Measurements from ENCODE around the gene PPIL6.

PPIL6 gene

DNA sequence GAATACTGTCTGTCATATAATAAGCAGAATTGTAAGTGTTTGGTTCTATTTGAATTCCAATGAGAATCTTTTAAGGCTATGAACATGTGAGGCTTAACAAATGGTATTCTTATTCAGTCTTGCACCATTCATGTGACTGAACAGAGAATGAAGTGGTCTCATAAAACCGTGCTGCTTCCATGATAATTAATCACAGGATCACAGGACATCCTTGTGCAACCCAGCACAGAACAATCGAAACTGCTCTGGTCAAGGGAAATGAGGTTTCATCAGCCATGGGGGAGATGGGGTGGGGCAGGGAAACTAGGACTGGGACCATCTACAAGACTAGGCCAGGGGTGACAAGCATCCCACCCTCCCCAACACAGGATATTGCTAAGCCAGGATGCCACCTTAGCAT, 6.0 kb downstream of the PPIL6 start:
- H3K36me3 ChIP-seq (ENCODE audit: insufficient read depth, low read length): no peaks in the 10 kb centered on the region
- H3K27ac ChIP-seq (ENCODE audit: low read depth, low read length): no peak overlapping the region
- H3K4me1 ChIP-seq (ENCODE audit: control insufficient read depth, insufficient read depth, low read length, unreplicated experiment): no peaks in the 10 kb centered on the region
- no peak overlapping the region for H2AFZ ChIP-seq (ENCODE audit: low read length, unreplicated experiment)
- H3K79me2 ChIP-seq (ENCODE audit: control insufficient read depth, insufficient read depth, low read length, unreplicated experiment): no peaks in the 10 kb centered on the region
- H3K27me3 ChIP-seq (ENCODE audit: insufficient read depth, low read length): no peaks in the 10 kb centered on the region
- no peak overlapping the region for H3K4me3 ChIP-seq (ENCODE audit: low read depth, low read length)

DNA sequence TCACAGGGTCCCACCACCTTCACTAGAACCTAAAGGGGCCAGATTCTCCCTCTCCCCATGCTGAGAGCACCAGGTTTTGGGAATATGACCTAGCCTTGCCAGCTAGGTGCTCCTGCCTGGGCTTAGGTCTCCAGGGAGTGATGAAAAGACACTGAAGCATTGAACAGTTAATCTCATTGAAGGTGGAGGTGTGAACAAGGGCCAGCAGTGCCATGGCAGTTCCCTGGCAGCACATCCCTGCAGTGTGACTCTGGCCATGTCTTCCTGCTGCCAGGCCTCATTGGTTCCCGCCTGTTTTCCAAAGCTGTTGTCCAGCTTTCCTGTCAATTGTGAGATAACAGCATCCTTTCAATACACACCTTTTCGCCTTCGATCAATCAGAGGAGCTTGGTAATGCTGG, 10.9 kb downstream of the PPIL6 start:
- Histone ChIP-seq H3K4me3 (ENCODE audit: low read depth, low read length) (no peak overlapping the region), H3K27me3 (ENCODE audit: insufficient read depth, low read length) (no peaks in the 10 kb centered on the region), H3K79me2 (ENCODE audit: control insufficient read depth, insufficient read depth, low read length, unreplicated experiment) (no peaks in the 10 kb centered on the region), H3K36me3 (ENCODE audit: insufficient read depth, low read length) (no peaks in the 10 kb centered on the region), H3K4me1 (ENCODE audit: control insufficient read depth, insufficient read depth, low read length, unreplicated experiment) (peaks cover 6% of the 10 kb centered on the region), H3K27ac (ENCODE audit: low read depth, low read length) (no peak overlapping the region), H2AFZ (ENCODE audit: low read length, unreplicated experiment) (no peak overlapping the region)

DNA sequence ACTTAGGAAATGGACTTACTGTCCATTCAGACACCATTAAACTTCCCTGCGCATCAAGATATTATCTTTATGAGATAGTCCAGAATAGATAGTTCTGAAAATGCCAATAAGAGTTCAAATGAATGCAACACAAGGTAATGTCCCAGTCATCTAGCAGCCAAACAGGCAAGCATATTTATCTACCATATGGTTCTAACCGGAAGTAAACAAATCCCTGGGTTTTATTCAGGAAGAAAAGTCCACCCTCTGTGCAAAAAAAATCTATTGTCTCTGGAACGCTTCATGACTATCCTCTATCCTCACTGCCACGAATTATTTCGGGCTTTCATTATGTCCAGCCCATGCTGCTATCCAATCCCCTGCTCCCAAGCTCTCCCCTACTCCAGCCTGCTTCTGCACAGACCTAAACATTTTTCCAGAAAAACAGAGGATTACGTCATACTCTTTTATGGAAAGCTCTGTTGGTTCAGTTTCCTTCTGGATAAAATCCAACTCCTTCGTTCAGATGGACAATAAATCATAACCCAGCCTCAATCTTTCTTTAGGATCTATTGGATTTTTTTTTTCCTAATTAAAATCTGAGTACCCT, 11.4 kb downstream of the PPIL6 start:
- Histone ChIP-seq H3K36me3 (ENCODE audit: insufficient read depth, low read length) (no peaks in the 10 kb centered on the region), H3K27me3 (ENCODE audit: insufficient read depth, low read length) (no peaks in the 10 kb centered on the region), H3K4me3 (ENCODE audit: low read depth, low read length) (no peak overlapping the region), H3K27ac (ENCODE audit: low read depth, low read length) (no peak overlapping the region), H3K4me1 (ENCODE audit: control insufficient read depth, insufficient read depth, low read length, unreplicated experiment) (peaks cover 11% of the 10 kb centered on the region), H2AFZ (ENCODE audit: low read length, unreplicated experiment) (no peak overlapping the region), H3K79me2 (ENCODE audit: control insufficient read depth, insufficient read depth, low read length, unreplicated experiment) (no peaks in the 10 kb centered on the region)

DNA sequence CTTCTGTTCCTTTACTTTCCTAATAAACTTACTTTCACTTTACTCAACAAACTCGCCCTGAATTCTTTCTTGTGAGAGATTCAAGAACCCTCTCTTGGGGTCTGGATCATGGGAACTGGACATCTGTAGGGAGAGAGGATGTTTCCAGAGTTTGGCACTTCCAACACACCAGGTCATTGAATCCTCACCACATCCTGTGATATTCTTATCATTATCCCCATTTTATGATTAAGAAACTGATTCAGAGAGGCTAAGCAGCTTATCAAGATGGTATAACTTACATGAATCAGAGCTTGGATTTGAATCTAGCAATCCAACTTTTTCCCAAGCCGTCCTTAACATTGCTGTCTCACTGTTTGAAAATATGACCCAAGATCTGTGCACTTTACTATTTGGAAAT, 15.5 kb downstream of the PPIL6 start:
- H2AFZ ChIP-seq (ENCODE audit: low read length, unreplicated experiment): peak overlapping the region; percentile 87
- peak overlapping the region; percentile 64; the same call in 1 of the 2 replicates for H3K4me3 ChIP-seq (ENCODE audit: low read depth, low read length)
- H3K27me3 ChIP-seq (ENCODE audit: insufficient read depth, low read length): no peaks in the 10 kb centered on the region
- H3K4me1 ChIP-seq (ENCODE audit: control insufficient read depth, insufficient read depth, low read length, unreplicated experiment): peaks cover 11% of the 10 kb centered on the region
- no peaks in the 10 kb centered on the region for H3K36me3 ChIP-seq (ENCODE audit: insufficient read depth, low read length)
- no peaks in the 10 kb centered on the region for H3K79me2 ChIP-seq (ENCODE audit: control insufficient read depth, insufficient read depth, low read length, unreplicated experiment)
- peak overlapping the region; percentile 14; the same call in 1 of the 2 replicates for H3K27ac ChIP-seq (ENCODE audit: low read depth, low read length)

DNA sequence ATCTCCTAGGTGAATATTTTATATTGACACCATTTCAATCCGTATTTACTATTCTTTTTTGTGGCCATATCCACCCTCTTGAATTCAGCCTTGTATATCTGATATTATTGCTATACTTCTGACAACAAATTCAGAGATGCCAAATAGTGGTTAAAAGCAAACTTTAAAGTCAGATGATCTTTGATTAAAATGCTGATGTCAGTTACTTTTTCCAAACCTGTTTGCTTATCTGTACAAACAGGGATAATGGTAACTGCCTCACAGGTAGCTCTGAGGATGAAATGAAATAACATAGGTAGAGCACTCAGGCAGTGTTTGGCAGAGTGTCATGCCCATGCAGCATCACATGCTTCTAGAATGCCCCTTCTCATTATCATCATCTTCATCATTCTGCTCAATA, 19.2 kb downstream of the PPIL6 start:
- no peak overlapping the region for H3K4me3 ChIP-seq (ENCODE audit: low read depth, low read length)
- H3K27me3 ChIP-seq (ENCODE audit: insufficient read depth, low read length): no peaks in the 10 kb centered on the region
- H3K4me1 ChIP-seq (ENCODE audit: control insufficient read depth, insufficient read depth, low read length, unreplicated experiment): peaks cover 11% of the 10 kb centered on the region
- no peak overlapping the region for H3K27ac ChIP-seq (ENCODE audit: low read depth, low read length)
- H2AFZ ChIP-seq (ENCODE audit: low read length, unreplicated experiment): no peak overlapping the region
- H3K36me3 ChIP-seq (ENCODE audit: insufficient read depth, low read length): no peaks in the 10 kb centered on the region
- no peaks in the 10 kb centered on the region for H3K79me2 ChIP-seq (ENCODE audit: control insufficient read depth, insufficient read depth, low read length, unreplicated experiment)

DNA sequence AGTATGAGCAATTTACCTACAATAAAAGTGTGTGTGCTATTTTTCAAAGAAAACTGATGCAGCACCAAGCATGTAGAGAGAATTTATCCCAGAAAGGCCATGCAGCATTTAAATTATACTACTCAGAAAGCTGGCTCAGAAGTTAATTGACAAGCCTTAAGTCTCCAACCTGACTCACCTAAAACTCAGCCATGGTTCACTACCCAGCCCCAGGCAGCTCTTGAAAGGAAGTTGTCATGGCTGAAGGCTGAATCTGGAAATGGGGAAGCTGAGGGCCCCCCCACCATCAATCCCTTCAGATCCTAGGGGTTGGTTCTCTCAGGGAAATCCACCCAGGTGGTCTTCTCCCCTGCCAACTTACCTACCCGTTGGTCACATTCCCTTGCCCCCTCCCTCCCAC, 19.7 kb downstream of the PPIL6 start:
- no peaks in the 10 kb centered on the region for H3K36me3 ChIP-seq (ENCODE audit: insufficient read depth, low read length)
- no peak overlapping the region for H2AFZ ChIP-seq (ENCODE audit: low read length, unreplicated experiment)
- H3K4me3 ChIP-seq (ENCODE audit: low read depth, low read length): no peak overlapping the region
- no peaks in the 10 kb centered on the region for H3K27me3 ChIP-seq (ENCODE audit: insufficient read depth, low read length)
- no peak overlapping the region for H3K27ac ChIP-seq (ENCODE audit: low read depth, low read length)
- no peaks in the 10 kb centered on the region for H3K79me2 ChIP-seq (ENCODE audit: control insufficient read depth, insufficient read depth, low read length, unreplicated experiment)
- peaks cover 11% of the 10 kb centered on the region for H3K4me1 ChIP-seq (ENCODE audit: control insufficient read depth, insufficient read depth, low read length, unreplicated experiment)

DNA sequence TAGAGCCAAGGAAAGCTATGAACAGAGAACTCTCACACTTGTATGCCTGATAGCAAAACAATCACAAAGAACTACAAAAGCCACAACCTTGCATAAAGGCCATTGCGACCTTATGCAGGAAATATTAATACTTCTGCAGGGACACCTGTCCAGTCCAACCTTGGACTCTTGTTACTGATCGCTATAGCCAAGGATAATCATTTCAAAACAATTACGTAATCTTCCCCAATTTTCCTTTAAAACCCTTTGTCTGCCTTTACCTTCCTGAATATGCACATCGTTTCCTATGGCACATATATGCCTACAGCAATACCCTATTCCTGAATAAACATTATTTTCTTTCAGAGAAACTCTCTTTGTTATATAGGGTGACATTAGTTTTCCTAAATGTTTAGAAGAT, 22.8 kb downstream of the PPIL6 start:
- H3K4me1 ChIP-seq (ENCODE audit: control insufficient read depth, insufficient read depth, low read length, unreplicated experiment): no peaks in the 10 kb centered on the region
- H3K27me3 ChIP-seq (ENCODE audit: insufficient read depth, low read length): no peaks in the 10 kb centered on the region
- H3K27ac ChIP-seq (ENCODE audit: low read depth, low read length): no peak overlapping the region
- H2AFZ ChIP-seq (ENCODE audit: low read length, unreplicated experiment): no peak overlapping the region
- no peak overlapping the region for H3K4me3 ChIP-seq (ENCODE audit: low read depth, low read length)
- H3K79me2 ChIP-seq (ENCODE audit: control insufficient read depth, insufficient read depth, low read length, unreplicated experiment): no peaks in the 10 kb centered on the region
- no peaks in the 10 kb centered on the region for H3K36me3 ChIP-seq (ENCODE audit: insufficient read depth, low read length)

DNA sequence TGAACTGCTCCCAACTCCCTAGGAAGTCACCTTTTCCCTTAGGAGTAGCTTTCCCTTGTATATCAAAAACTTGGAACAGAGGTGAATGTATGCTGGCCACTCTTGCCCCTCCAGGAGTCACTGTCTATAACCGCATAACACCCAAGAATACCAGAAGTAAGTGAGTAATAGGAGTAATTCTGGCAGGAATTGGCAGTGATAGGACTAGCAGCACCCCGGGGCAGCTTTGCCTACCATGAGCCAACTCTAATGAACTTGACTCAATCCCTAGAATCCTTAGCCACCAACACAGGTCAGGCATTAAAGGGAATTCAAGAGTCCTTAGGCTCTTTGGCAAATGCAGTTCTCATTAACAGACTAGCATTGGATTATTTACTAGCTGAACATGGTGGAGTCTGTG, 29.4 kb downstream of the PPIL6 start:
- H3K79me2 ChIP-seq (ENCODE audit: control insufficient read depth, insufficient read depth, low read length, unreplicated experiment): no peaks in the 10 kb centered on the region
- H3K4me1 ChIP-seq (ENCODE audit: control insufficient read depth, insufficient read depth, low read length, unreplicated experiment): no peaks in the 10 kb centered on the region
- no peak overlapping the region for H3K27ac ChIP-seq (ENCODE audit: low read depth, low read length)
- no peak overlapping the region for H3K4me3 ChIP-seq (ENCODE audit: low read depth, low read length)
- no peaks in the 10 kb centered on the region for H3K36me3 ChIP-seq (ENCODE audit: insufficient read depth, low read length)
- no peak overlapping the region for H2AFZ ChIP-seq (ENCODE audit: low read length, unreplicated experiment)
- peaks cover 4% of the 10 kb centered on the region; the same call in 1 of the 2 replicates for H3K27me3 ChIP-seq (ENCODE audit: insufficient read depth, low read length)

DNA sequence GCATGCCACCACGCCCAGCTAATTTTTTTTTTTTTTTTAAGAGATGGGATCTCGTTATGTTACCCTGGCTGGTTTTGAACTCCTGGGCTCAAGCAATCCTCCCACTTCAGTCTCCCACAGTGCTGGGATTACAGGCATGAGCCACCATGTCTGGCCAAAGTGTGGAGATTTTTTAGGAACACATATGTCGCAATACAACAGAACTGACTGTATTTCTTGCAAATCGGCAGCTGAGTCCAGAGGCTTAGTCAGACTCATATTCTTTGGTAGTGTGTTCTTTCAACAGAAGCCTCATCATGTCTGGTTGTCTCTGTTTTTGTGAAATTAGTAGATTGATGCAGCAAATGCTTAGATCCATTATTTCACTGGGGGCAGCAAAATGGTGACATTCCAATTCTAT, 34.2 kb downstream of the PPIL6 start:
- H3K79me2 ChIP-seq (ENCODE audit: control insufficient read depth, insufficient read depth, low read length, unreplicated experiment): no peaks in the 10 kb centered on the region
- H3K27ac ChIP-seq (ENCODE audit: low read depth, low read length): no peak overlapping the region
- H3K36me3 ChIP-seq (ENCODE audit: insufficient read depth, low read length): no peaks in the 10 kb centered on the region
- no peak overlapping the region for H3K4me3 ChIP-seq (ENCODE audit: low read depth, low read length)
- no peaks in the 10 kb centered on the region for H3K4me1 ChIP-seq (ENCODE audit: control insufficient read depth, insufficient read depth, low read length, unreplicated experiment)
- no peak overlapping the region for H2AFZ ChIP-seq (ENCODE audit: low read length, unreplicated experiment)
- H3K27me3 ChIP-seq (ENCODE audit: insufficient read depth, low read length): peaks cover 3% of the 10 kb centered on the region; the same call in 1 of the 2 replicates

DNA sequence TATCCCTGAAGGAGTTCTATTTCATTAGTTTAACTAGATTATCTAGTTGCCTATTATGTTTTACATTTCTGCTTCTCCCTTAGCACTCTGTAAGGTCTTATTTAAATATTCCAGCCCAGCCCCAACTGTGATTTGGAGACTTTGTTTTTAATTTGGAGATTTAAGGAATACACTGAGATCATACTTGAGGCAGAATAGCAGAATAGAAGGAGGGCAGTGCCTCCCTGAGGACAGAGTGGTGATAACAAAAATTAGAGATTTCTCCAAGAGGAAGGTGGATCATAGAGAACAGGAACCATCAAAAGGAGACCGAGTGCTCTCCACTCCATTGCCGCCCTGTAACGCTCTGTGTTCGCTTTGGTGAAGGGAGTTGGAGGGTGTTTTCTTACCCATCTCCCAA, 43.4 kb downstream of the PPIL6 start:
- no peak overlapping the region for H3K27ac ChIP-seq (ENCODE audit: low read depth, low read length)
- no peaks in the 10 kb centered on the region for H3K4me1 ChIP-seq (ENCODE audit: control insufficient read depth, insufficient read depth, low read length, unreplicated experiment)
- no peaks in the 10 kb centered on the region for H3K36me3 ChIP-seq (ENCODE audit: insufficient read depth, low read length)
- H2AFZ ChIP-seq (ENCODE audit: low read length, unreplicated experiment): no peak overlapping the region
- no peaks in the 10 kb centered on the region for H3K79me2 ChIP-seq (ENCODE audit: control insufficient read depth, insufficient read depth, low read length, unreplicated experiment)
- no peaks in the 10 kb centered on the region for H3K27me3 ChIP-seq (ENCODE audit: insufficient read depth, low read length)
- no peak overlapping the region for H3K4me3 ChIP-seq (ENCODE audit: low read depth, low read length)

DNA sequence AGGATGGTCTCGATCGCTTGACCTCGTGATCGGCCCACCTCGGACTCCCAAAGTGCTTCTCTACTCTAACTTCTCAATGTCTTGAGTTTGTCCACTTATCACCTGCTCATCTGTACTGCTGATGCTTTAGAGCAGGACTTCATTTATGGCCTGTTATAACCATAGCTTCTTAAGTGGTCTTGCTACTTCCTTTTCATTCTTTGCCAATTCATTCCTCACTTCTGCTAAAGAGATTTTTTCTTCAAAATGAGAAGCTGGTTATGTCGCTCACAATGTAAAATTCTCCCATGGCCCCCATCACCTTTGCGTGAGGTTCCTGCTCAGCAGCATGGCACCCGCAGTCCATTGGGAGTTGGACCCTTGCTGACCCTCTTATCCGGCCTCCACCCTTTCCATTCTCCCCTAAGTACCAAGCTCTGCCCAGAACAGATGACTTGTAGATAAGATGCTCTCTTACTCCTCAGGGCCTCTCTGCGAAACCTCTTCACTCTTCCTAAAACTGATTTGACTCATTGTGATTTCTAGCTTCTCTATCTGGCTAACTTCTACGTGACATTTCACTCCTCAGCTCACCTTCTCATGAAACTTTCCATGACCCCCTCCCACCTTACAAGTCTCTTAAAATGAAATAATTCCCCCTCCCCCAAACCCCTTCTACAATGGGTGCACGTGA, 44.2 kb downstream of the PPIL6 start:
- no peaks in the 10 kb centered on the region for H3K79me2 ChIP-seq (ENCODE audit: control insufficient read depth, insufficient read depth, low read length, unreplicated experiment)
- H2AFZ ChIP-seq (ENCODE audit: low read length, unreplicated experiment): no peak overlapping the region
- H3K36me3 ChIP-seq (ENCODE audit: insufficient read depth, low read length): no peaks in the 10 kb centered on the region
- H3K27me3 ChIP-seq (ENCODE audit: insufficient read depth, low read length): no peaks in the 10 kb centered on the region
- H3K4me3 ChIP-seq (ENCODE audit: low read depth, low read length): no peak overlapping the region
- no peak overlapping the region for H3K27ac ChIP-seq (ENCODE audit: low read depth, low read length)
- H3K4me1 ChIP-seq (ENCODE audit: control insufficient read depth, insufficient read depth, low read length, unreplicated experiment): no peaks in the 10 kb centered on the region
